DMS153 treated with DMSO at 0.1 percent for 48 hours (cell line): ENCODE results near the gene CREB3L1.

Experiments
- DNase-seq: peaks from one replicate; lab custom pipeline; 2025; ENCODE audit not compliant: unreplicated experiment; lab: John Stamatoyannopoulos, UW

The CREB3L1 gene

DNA sequence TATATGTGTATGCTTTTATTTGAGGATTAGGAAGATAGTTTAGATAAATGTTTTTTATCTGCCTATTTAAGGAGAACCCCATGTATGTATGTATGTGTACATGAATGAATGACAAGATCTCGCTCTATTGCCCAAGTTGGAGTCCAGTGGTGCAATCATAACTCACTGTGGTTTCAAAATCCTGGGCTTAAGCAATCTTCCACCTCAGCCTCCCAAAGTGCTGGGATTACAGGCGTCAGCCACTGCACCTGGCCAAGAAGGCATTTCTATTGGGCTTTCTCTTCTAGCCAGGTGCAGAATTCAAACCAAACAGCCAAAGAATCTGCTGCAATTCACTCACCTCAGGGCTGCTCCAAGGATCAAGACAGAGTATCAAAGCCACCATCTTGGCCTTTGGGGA, 44.3 kb downstream of the CREB3L1 start:
- no peak for DNase-seq

DNA sequence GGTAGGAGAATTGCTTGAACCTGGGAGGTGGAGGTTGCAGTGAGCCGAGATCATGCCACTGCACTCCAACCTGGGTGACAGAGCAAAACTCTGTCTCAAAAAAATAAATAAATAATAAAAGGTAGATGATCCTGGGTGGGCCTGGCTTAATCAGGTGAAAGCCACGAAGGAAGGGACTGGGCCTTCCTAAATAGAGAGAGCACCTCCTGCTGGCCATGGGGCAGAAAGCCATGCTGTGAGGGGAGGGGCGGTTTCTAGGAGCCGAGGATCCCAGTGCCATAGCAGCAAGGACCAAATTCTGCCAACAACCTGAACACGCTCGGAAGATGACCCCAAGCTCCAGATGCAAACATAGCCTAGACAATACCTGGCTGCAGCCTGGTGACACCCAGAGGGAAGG, 45.3 kb downstream of the CREB3L1 start:
- no peak for DNase-seq

- no peak for DNase-seq
Observed at GRCh38 chr11:46326813-46327416, 49.5 kb downstream of the CREB3L1 start.

- DNase-seq, result no peak
Observed at GRCh38 chr11:46327829-46328228, 50.4 kb downstream of the CREB3L1 start.

DNA sequence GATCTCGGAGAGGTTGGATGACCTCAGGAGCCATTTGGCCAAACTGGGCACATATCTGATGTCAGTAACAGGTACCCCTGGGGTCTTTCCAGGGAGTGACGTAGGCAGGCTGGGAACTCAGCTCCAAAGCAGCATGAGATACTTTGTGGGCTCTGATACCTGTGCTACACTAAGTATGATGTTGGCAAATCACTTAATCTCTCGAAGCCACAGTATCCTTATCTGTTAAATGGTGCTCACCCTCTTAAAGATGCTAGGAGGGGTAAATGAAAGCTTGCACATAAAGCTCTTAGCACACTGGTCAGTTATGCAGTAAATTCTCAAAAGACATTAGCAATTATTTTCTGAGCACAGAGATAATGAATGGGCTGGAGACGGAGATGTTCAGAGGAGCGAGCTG, 52.7 kb downstream of the CREB3L1 start:
- DNase-seq, result no peak

DNA sequence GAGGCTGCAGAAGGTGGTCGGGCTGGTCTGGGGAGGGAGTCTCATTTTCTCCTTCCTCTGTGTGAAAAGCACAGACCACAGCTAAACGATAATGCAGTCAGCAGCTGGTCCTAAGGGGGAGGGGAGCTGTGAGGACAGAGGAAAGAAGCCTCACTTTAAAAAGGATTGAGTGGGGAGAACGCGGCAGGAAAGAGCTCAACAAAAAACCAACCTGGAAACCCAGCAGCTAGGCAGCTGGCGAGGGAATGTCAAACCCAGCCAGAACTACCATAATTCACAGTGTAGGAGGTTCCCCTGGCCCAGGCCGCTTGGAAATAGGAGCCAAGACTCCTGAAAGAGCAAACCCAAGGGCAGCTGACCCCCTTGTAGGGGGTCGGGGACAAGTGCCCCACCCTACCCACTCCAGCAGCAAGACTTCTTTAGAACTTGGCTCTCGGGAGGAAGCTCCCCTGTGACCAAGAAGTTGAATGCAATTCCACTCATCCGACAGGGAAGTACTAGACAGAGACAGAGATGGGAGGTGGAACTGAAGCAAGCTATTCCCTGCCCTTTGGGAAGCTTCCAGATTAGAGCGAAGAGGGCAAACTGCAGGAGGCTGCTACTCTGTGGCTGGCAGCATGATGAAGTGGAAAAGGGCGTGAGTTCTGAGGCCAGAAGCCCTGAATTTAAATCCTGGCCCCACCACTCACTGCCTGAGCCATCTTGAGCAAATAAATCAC, 53.3 kb downstream of the CREB3L1 start:
- no peak for DNase-seq

GRCh38 chr11:46331282-46331984, 54.0 kb downstream of the CREB3L1 start:
- no peak for DNase-seq

- DNase-seq, result no peak
Observed at GRCh38 chr11:46332093-46332567, 54.7 kb downstream of the CREB3L1 start.

GRCh38 chr11:46332568-46333393, 55.3 kb downstream of the CREB3L1 start:
- no peak for DNase-seq

- no peak for DNase-seq
Observed at GRCh38 chr11:46333394-46333947, 56.0 kb downstream of the CREB3L1 start.

DNA sequence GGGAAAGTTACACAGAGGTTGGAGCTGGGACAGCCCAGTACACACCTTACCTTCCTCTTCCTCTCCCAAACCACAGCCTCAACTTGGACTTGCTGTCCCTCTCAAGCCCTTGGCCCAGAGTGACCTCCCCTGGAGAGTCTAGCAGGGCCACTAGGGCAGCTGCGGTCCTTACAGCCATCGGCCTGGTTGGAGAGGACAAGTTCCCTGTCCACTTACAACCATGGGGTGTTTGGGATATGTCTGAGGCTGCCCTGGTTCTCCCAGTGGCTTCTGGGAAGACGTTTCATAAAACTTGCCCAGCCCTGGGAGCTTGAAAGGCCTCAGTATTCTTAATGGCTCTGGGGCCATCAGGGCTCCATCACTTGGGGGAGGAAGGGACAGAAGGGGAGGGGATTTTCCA, 56.7 kb downstream of the CREB3L1 start:
- DNase-seq, result no peak

DNA sequence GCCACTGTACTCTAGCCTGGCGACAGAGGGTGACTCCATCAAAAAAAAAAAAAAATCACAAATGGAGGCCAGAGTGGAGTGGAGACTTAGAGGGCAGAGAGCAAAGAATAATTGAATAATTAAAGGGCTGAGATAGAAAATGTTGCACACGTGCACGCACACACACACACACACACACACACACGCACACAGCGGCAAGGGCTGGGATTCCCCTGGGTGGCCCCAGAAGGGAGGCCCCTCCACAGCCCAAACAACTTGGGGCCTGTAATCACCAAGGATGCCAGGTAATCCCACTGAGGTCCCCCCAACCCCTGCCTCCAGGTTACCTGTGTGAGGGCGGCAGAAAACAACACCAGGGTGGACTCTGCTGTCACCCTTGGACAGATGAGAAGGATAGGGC, 57.8 kb downstream of the CREB3L1 start:
- no peak for DNase-seq

GRCh38 chr11:46335890-46336562, 58.6 kb downstream of the CREB3L1 start:
- DNase-seq, result no peak

DNA sequence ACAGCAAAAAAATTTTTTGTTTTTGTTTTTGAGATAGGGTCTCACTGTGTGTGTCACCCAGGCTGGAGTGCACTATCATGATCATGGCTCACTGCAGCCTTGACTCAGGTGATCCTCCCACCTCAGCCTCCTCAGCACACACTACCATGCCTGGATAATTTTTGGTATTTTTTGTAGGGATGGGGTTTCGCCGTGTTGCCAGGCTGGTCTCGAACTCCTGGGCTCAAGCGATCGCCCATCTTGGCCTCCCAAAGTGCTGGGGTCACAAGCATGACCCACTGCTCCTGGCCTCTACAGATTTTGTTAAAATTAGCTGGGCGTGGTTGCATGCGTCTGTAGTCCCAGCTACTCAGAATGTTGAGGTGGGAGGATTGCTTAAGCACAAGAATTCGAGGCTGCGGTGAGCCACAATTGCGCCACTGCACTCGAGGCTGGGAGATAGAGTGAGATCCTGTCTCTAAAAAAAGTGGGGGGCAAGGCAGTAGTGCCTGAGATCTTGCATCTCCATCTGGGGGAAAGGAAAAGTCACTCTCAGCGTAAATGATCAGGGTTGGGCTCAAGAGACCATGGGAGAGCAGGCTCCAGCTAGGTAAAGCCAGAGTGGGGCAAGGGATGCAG, 59.2 kb downstream of the CREB3L1 start:
- no peak for DNase-seq

DNA sequence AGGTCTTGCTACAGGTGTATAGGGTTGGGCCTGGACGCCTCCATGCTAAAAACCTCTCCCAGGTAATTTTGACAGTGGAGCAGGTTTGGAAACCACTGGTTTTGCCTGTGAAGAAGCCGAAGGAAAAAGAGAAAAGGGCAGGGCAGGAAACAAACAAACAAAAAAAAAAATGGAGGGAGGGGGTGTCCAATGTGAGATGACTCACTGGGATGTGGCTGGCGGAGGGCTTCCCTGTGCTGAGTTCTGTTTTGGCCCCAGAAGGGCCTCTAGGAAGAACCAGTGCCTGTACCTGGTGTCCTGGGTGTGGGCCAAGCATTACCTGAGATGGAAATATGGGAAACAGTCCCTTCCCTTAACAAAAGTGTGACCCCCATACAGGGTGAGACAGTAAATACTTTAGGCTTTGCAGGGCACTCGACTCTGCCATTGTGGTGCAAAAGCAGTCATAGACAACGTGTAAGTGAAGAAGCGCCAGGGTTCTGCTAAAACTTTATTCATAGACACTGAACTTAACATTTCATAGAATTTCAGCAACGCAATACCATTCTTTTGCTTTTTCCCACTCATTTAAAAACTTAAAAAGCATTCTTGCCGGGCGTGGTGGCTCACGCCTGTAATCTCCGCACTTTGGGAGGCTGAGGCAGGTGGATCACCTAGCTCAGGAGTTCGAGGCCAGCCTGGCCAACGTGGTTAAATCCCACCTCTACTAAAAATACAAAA, 60.3 kb downstream of the CREB3L1 start:
- no peak for DNase-seq

DNA sequence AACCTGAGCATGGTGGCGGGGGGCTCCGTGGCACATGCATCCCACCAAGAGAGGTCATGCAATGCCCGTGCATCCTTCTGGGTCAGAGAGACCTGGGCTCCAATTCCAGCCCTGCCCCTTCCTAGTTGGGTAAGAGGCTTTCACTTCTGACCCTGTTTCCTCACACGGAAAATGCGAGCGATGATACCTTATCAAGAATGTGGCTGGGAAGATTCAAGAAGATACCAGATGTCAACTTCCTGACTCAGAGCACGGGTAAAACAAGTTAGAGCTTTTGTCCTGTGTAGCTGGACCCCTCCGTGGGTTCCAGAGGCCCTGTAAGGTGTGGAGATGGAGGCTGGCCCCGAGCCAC, 61.1 kb downstream of the CREB3L1 start:
- DNase-seq, result no peak

DNA sequence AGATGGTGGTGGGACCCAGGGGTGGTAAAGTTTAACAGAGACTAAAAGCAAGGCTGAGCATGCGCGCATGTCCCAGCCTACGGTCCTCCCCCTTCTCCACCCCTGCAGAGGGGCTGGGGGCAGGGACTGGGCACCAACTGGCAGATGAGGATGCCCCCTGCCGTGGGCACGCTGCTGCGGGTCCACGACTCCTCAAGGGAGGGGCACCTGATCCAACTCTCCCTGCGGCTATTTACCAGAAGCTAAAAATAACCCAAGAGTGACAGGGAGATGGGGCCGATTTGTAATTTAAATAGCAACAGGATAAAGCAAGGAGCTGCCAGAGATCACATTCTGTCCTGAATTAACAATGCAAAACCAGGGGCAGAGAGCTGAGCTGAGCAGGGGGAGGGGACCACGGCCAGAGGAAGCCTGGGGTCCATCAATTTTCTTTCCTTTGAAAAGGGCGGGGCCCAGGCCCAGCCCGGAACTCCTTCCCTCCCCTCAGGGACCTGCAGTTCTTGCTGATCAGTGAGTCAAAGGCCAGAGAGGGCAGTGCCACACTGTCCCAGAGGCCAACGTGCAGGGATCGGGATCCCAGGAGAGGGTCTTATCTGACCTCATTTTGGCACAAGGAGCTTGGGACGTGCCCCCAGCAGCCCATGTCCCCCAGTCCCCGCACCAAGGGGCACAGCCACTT, 61.7 kb downstream of the CREB3L1 start:
- DNase-seq, result peak; percentile 82

DNA sequence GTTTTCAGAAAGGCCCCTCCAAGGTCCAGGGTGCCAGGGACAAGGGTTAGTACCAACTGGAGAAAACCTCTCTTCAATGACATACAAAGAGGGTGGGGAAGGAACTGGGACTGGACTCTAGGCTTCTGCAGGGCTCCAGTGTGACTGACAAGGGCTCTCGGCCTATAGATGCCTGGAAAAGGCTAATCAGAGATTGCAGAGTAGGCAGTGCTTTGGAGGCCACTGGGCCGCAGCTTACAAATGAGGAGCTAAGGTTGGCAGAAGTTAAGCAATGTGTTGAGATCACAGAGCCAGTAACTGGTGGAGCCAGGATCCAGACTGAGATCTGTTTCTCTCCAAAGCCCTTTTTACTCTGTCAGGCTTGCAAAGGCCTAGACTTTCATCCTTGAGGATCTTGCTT, 62.4 kb downstream of the CREB3L1 start:
- DNase-seq, result no peak

GRCh38 chr11:46341454-46341853, 64.0 kb downstream of the CREB3L1 start:
- no peak for DNase-seq
